ENCODE measurements around the gene ACAD10.
"Not testable (repeated sequence)": the region's sequence is repeated elsewhere in the genome, so short reads cannot be mapped to it uniquely, and the experiment has no call there.

Gene ACAD10

DNA sequence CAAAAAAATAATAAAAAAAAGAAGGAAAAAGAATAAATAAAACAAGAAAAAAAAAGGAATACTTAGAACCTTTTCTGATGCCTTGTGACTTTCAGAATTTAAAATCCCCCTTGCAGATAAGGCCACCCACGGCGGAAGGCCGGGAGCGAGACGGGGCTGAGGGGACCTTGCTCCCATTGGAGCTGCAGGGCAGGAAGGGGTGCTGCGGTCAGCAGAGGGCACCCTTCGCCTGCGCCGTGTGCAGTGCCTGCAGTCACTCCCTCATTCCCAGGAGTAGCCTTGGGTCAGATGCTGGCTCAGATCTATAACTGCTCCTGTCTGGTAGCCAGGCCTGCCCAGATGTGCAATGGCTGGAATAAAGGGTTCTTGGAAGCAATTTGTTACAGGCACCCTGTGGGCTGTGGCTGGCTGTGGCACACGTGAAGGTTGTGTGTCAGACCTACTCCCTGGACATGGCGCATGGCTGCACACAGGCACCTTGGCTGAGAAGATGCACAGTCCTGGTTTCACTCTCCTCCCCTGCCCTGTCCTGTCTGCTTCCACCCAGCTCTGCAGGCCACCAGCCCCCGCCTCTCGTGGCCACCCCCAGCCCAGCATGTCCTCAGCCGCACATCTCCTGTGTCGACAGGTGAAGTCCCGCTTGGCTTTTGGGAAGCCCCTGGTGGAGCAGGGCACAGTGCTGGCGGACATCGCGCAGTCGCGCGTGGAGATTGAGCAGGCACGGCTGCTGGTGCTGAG, 67.5 kb downstream of the ACAD10 start:
- DNase-seq = peak; percentile 56 to 83 (median 64)

DNA sequence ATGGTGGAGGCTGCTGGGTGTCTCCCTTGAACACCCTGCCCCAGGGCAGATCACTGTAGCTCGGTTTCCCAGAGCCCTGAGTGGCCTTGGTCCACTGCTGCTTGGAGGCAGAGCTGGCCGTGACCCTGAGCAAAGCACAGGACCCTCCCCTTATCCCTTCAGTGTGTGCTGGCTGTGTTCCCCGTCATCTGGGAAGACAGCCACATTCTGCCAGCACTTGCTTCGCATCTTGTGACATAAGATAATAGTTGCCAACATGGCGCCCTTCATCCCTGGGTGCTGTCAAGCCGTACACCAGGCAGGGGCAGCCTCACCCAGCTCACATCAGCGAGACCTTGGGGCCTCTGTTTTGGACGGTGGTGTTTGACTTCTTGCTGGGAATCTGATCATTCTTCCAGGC, 68.8 kb downstream of the ACAD10 start:
- no peak for DNase-seq

DNA sequence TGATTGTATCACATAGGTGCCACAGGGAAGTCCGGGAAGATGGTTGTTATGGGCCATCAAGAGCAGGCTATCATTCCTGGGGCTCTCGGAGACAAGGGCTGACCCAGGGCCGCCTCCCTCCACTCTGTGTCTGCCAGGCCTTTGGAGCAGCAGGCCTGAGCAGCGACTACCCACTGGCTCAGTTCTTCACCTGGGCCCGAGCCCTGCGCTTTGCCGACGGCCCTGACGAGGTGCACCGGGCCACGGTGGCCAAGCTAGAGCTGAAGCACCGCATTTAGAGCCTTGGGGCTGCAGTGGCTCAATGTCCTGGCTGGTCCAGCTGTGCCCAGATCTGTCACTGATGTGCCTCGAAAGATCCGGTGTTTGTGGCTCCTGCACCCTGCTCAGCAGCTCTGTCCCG, 70.3 kb downstream of the ACAD10 start:
- no peak for DNase-seq

DNA sequence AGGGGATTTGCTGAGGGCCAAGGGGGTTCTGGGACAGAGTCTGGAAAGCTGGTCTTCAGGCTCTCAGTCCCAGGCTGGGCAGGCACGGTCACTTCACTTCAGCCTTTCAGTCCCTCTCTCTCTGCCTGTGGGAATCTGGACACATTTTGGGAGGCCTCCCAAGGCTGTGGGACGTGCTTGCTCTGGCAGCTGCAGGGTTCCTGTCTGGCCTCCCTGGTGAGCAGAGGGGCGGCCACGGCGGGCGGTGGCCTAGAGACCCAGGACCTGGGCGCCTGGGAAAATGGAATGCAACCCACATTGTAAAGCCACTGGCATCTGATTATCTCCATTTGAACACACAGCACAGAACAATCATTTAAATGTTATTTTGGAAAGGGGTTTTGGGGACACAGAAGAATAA, 70.8 kb downstream of the ACAD10 start:
- DNase-seq = no peak

DNA sequence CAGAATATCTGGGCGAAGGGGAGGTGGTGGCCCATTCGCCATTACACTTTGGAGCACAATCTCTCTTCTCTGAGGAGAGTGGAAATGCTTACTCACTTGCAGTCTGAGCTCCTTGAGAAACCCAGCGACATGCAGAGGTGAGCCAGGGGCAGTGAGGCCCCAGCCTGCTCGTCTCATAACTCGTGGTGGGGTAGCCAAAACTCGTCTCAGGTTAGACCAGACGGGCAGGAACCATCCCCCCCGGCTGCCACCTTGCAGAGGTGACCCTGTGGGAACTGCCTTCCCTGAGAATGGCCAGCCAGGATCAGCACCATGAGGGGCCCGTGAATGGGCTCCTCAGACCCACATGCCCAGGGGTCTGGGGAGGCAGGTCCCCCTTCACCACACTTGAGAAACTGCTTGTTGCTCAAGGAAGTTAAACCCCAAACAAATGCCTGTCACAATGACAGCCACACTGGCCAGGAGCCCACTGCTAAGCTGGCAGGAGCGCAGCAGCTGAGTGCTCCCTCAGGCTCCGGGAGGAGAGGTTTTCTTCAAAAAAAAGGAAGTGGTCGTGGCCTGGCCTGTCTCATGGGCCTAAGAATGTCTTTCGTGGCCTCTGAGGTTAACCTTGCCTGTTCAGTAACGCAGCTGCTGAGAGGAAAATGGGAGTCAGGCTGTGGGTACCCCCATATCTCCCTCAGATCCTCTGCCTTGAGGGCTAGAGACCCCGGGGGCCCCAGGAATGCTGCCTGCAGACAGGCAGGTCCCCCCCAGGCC, 71.7 kb downstream of the ACAD10 start:
- DNase-seq = peak; percentile 71 to 84 (median 82)

DNA sequence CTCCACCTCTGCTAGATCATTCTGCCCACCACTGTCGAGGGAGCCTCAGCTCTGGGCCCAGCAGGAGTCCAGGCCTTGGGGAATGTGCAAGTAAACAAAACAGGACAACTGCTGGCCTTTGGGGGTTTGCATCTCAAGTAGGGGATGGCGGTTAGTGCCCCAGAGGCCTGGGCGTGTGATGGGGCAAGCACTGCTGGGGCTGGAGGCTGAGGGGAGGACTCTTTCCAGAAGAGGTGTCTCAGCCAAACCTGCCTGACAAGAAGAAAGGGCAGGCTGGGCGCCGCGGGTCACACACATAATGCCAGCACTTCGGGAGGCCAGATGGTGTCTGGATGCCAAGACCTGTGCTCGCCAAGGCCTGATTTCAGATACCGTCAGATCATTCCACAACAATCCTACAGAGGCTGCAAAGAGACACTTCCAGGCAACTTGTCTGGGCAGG, 72.3 kb downstream of the ACAD10 start:
- no peak for DNase-seq

DNA sequence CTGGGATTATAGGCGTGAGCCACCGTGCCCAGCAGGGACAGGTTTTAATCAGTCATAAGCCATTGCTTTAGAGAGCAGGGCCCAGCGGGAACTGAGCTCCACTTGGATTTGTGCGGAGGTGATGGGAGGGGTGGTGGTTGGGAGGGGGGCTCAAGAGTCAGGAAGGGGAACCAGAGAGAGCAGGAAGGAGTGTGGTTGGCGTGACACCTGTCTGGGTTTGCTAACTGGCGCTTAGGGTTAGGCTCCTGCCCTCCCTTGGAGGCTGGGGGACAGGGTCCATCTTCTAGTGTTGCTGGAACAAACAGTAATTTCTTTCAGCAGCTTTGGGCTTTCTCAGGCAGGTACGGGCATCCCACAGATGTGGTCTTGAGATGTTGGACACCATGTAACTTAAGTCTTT, 73.4 kb downstream of the ACAD10 start:
- DNase-seq = no peak

- DNase-seq = no peak
These were observed 74.1 kb downstream of the ACAD10 start for GRCh38 chr12:111759991-111760390.

DNA sequence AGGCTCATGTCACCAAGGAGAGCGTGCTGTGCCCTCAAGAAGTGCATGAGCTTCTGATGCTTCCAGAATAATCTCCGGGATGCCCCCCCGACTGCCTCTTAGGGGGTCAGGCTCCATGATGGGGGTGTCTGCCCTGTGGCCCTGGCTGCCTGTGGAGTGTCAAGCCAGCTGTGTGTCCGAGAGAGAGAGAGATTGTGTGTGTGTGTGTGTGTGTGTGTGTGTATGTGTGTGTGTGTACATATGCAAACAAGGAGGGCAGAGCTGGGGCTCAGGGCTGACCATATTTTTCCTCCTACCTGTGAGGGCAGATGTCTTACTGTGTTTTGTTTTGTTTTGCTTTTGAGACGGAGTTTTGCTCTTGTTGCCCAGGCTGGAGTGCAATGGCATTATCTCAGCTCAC, 75.2 kb downstream of the ACAD10 start:
- no peak for DNase-seq

- no peak for DNase-seq
These were observed 75.9 kb downstream of the ACAD10 start for GRCh38 chr12:111761706-111762105.

DNA sequence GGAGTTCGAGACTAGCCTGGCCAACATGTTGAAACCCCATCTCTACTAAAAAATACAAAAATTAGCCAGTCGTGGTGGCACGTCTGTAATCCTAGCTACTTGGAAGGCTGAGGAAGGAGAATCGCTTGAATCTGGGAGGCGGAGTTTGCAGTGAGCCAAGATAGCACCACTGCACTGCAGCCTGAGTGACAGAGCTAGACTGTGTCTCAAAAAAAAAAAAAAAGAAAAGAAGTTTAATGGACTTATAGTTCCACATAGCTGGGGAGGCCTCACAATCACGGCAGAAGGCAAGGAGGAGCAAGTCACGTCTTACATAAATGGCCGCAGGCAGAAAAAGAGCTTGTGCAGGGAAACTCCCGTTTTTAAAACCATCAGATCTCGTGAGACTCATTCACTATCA, 77.7 kb downstream of the ACAD10 start:
- DNase-seq = not testable (repeated sequence)

DNA sequence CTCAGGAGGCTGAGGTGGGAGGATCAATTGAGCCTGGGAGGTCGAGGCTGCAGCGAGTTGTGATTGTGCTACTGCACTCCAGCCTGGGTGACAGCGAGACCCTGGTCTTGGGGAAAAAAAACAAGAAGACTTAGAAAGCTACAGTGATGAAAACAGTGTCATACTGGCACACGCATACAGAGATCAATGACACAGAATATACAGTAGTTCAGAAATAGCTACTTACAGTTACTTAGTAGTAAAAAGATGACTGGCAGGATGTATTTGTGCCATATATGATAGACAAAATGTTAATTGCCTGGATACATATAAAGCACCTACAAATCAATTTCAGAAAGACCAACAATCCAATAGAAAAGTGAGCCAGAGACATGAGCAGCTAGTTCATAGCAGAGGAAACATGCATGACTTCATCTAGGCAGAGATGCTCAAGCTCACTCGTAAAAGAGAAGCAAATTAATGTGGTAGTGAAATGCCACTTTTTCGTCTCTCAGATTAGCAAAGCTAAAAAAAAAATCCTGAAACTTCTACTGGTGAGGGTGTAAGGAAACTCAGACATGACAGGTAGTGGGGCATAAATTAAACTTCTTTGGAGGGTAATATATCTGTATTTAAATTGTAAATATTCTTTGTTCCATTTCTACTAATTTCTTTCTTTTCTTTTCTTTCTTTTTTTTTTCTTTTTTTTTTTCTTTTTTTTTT, 78.4 kb downstream of the ACAD10 start:
- no peak for DNase-seq

- peak; percentile 53 to 82 (median 65) for DNase-seq
These were observed 80.9 kb downstream of the ACAD10 start, which contains the start of gene ALDH2 for GRCh38 chr12:111766608-111767361. ALDH2 (plus strand) TSS chr12:111766933; CDS start chr12:111766983, 50 bp downstream.

DNA sequence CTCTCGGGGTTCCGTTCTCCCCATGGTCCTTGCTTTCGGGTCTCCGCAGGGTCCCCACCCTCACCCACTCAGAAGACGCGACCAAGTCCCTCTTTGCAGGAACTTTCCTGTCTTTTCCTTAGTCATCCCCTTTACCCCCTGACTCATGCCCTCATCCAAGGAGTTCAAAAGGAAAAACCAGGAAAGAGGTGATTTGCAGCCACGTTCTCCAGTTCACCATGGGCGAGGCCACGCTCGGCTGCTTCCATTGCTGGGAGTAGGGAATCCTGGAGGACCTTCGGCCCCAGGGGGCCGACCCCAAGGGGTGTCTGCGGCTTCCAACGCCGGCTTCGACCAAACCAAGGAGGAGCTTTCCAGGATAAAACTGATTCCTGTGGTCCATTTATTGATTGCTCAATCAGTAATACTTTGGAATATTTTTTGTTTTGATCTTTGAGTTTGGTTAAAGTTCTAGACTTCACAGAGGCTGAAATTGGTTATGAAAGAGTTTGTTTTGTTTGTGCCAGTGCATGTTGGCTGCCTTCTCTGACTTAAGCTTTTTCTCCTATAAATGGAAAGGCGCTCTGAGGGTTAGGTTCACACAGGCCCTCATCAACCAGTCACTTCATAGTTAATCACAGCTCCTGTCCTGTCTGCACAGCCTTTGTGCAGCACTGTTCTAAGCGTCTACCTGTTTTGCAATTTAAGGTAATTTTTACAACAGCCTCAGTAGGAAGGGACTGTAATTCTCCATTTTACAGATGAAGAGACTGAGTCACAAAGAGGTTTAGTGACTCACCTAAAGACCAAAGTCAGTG, 81.7 kb downstream of the ACAD10 start:
- DNase-seq = peak in 1 of 4 experiments; percentile 21

DNA sequence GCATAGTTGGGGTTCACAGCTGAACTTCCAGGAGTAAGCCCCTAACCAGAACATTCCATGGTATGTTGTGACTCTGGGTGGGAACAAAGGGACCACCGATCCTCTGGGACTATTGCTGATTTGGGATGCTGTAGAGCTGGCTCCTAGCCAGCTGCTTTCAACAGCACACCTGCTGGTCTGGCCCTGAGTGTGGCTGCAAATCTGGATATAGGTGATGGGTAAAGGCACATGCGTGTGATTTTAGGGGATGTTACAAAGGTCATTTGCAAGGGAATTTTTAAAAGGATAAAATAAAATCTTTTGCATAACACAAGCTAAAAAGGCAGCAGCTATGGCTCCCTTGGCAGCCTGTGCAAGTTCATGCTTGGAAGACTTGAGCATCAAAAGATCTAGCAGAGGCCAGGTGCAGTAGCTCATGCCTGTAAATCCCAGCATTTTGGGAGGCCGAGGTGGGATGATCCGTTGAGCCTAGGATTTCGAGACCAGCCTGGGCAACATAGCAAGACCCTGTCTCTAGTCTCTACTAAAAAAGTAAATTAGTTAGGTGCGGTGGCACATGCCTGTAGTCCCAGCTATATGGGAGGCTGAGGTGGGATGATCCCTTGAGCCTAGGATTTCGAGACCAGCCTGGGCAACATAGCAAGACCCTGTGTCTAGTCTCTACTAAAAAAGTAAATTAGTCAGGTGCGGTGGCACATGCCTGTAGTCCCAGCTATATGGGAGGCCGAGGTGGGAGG, 82.5 kb downstream of the ACAD10 start:
- no peak for DNase-seq

- DNase-seq = no peak
These were observed 83.7 kb downstream of the ACAD10 start for GRCh38 chr12:111769599-111769998.

DNA sequence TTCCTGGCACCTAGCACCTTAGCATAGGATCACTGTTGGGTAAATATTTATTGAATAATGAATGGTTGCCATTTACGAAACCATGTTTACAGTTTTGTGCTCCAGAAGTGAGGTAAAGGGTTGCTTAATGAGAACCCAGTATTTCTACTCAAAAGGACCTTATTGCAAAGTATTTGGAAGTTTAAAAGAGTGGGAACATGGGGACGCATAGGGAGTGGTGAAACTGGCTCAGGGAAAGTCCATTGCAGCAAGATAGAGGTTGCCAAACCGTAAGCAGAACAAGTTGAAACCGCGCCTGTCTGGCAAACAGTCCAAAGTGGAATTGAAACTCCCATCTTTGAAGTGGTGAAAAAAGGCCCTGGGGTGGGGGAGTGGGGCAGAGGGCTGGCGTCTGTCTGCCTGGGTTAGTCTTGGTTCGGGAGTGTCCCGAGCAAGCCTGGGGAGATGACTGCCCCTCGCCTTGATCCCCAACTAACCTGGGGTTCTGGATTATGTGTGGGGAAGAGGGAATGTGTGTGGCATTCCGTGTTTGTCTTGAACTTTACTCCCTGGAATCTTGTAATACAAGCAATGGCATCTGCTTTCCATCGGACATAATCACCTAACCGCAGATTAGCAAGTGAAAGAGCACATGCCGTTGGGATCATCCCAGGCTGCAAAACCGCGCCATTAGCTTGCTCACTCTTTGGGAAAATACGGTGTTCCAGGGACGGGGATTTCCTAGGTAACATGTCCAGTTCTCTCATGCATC, 88.1 kb downstream of the ACAD10 start:
- DNase-seq = peak; percentile 80 to 93 (median 91)

DNA sequence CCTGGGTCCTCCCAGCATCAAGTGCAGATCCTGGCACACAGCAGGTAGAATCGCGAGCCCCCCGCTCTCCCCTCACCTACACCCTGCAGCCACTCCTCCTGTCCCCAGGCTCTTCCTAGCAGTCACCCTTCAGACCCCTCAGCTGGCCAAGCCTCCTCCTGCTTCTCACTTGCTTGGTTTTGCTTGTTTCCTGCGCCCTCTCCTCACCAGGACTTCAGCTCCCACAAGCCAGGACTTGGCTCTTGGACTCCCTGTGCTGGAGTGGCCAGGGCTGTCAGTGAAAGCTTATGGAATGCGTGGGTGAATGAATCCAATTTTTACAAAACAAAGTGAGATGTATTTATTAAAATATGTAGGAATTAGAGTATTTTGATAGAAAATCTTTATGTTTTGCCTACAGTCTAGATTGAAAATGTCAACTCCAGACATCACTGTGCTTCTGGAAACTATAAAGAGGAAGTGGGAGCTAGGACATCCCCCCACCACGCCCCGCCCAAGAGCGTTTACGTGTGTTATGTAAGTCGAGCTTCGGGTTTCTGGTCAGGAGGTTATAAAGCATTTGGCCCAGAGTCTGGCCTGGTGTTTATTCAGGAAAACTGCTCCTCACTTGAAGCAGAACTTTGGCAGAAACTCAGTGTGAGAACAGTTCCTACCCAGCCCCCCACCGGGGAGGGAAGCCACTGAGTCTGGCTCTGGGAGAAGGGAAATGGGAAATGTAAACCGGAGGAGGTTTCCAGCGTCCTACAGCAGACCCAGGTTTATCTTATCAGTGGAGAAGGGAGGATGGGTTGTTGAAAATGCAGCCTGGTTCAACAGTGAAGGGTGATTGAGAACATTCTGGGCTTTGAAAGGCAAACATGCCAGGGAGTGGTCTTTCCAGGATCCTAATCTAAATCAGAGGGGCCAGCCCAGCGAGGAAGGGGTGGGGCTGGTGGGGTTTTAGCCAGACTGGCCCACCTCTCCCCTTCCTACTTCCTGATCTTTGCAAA, 89.6 kb downstream of the ACAD10 start:
- peak; percentile 95 to 98 (median 96) for DNase-seq

DNA sequence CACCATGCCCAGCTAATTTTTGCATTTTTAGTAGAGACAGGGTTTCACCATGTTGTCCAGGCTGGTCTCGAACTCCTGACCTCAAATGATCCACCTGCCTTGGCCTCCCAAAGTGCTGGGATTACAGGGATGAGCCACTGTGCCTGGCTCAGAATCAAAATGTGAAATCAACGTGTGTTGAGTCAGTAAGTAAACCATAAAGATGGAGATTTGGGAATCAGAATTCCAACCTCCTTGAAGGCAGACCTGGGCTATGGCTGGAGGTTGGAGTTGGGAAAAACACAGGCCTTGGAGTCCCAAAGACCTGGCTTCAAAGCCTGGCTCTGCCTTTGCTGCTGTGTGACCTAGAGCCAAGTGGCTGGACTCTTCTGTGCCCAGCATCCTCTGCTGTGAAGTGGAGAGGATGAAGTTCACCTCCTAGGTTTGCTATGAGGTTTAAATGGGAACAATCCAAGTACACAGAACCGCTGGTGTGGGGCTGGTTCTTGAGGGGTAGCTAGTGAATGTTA, 91.0 kb downstream of the ACAD10 start:
- DNase-seq = no peak
